ENCODE data around the gene ALPP.
"Not testable (repeated sequence)": the region's sequence is repeated elsewhere in the genome, so short reads cannot be mapped to it uniquely, and the experiment has no call there.

Gene ALPP

DNA sequence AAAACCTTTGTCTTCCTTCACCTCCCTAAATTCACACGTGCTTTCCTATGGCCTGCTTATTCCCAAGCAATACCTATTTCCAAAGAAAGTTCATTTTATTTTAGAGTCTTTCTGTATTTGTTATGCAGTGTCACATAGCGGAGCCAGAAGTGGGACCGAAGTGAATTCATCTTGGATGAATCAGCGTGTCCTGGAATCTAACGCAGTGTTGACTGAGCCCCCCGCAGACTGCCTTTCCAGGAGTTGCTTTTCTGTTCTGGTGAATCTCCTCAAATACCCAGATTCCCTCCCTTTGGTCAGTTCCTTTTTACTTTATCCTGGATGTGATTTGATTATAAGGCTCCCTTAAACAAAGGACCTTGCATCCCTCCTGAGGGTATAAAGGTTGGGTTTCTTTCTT is 10.8 kb downstream of the ALPP start:
- DNase-seq (ENCODE audit: low read depth): peak; percentile 73
- H3K4me3 ChIP-seq (ENCODE audit: low read depth, low read length): no peak overlapping the region
- TF ChIP-seq, protein P1, sequence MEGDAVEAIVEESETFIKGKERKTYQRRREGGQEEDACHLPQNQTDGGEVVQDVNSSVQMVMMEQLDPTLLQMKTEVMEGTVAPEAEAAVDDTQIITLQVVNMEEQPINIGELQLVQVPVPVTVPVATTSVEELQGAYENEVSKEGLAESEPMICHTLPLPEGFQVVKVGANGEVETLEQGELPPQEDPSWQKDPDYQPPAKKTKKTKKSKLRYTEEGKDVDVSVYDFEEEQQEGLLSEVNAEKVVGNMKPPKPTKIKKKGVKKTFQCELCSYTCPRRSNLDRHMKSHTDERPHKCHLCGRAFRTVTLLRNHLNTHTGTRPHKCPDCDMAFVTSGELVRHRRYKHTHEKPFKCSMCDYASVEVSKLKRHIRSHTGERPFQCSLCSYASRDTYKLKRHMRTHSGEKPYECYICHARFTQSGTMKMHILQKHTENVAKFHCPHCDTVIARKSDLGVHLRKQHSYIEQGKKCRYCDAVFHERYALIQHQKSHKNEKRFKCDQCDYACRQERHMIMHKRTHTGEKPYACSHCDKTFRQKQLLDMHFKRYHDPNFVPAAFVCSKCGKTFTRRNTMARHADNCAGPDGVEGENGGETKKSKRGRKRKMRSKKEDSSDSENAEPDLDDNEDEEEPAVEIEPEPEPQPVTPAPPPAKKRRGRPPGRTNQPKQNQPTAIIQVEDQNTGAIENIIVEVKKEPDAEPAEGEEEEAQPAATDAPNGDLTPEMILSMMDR (conservative IDR thresholded peaks at IDR 0.05; ENCODE audit: low read depth, low read length): no peak

- no peak overlapping the region for H3K4me3 ChIP-seq (ENCODE audit: low read depth, low read length)
- TF ChIP-seq, protein P1 (conservative IDR thresholded peaks at IDR 0.05; ENCODE audit: low read depth, low read length): no peak
- DNase-seq (ENCODE audit: low read depth): no peak
These were observed 12.1 kb downstream of the ALPP start for GRCh38 chr2:232390661-232391060.

DNA sequence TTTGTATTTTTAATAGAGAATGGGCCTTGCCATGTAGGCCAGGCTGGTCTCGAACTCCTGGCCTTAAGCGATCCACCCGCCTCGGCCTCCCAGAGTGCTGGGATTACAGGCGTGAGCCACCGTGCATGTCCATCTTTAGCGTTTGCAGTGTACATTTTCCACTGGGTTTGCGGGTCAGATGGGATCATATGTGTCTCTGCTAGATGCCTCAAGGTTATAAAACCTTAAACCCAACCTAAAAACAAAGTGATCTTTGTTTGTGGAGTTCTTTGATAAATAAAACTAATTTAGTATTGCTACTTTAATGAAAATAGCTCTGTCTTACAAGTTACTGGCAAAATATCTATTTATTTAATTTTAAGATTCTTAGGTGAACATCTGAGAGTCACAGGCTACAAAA is 15.0 kb downstream of the ALPP start:
- TF ChIP-seq, protein P1 (conservative IDR thresholded peaks at IDR 0.05; ENCODE audit: low read depth, low read length): no peak
- H3K4me3 ChIP-seq (ENCODE audit: low read depth, low read length): no peak overlapping the region
- no peak for DNase-seq (ENCODE audit: low read depth)

DNA sequence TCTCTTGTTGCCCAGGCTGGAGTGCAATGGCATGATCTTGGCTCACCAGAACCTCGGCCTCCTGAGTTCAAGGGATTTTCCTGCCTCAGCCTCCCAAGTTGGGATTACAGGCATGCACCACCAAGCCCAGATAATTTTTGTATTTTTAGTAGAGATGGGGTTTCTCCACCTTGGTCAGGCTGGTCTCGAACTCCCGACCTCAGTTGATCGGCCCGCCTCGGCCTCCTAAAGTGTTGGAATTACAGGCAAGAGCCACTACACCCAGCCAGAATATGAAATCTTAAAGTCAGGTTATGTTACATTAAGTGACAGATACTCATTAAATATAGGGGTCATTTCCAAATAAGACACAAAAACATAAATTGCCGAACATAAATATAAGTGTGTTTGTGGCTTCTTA is 15.9 kb downstream of the ALPP start:
- H3K4me3 ChIP-seq (ENCODE audit: low read depth, low read length); DNase-seq (ENCODE audit: low read depth): not testable (repeated sequence)

- H3K4me3 ChIP-seq (ENCODE audit: low read depth, low read length): no peak overlapping the region
- no peak for DNase-seq (ENCODE audit: low read depth)
- TF ChIP-seq, protein P1 (conservative IDR thresholded peaks at IDR 0.05; ENCODE audit: low read depth, low read length): no peak
These were observed 17.0 kb downstream of the ALPP start for GRCh38 chr2:232395586-232395985.

DNA sequence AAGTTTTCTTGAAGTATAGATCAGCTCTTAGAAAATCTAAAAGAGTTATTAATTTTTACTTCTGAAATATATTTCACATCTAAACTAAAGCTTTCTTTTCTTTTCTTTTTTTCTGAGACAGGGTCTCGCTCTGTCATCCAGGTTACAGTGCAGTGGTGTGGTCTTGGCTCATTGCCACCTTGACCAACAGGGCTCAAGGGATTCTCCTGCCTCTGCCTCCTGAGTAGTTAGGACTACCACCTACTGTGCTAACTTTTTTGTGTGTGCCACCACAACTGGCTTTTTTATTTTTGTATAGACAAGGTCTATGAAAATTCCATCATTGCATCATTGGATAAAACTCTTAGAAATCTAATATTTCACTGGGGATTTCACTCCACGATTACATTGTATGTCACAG is 18.1 kb downstream of the ALPP start:
- TF ChIP-seq, protein P1 (conservative IDR thresholded peaks at IDR 0.05; ENCODE audit: low read depth, low read length): no peak
- no peak overlapping the region for H3K4me3 ChIP-seq (ENCODE audit: low read depth, low read length)
- no peak for DNase-seq (ENCODE audit: low read depth)

- no peak for DNase-seq (ENCODE audit: low read depth)
- TF ChIP-seq, protein P1 (conservative IDR thresholded peaks at IDR 0.05; ENCODE audit: low read depth, low read length): no peak
- H3K4me3 ChIP-seq (ENCODE audit: low read depth, low read length): no peak overlapping the region
These were observed 19.9 kb downstream of the ALPP start for GRCh38 chr2:232398293-232399034.

All from choroid plexus epithelial cell (primary cell).